Heart left ventricle (tissue), 13 donors: Measurements from ENCODE around the gene RFFL.

Experiments used
- POLR2A ChIP-seq, 2 donors: fragments of 450-650 bp; IDR thresholded peaks; one replicate each; pipeline ENCODE4 v1.6.1; 2017; ENCODE audit warnings: antibody characterized with exemption in 2 of 2, mild to moderate bottlenecking in 2 of 2, moderate library complexity in 2 of 2
- TF ChIP-seq, protein P1 (sequence below), 12 donors: fragments of 200-600 bp; sonication (generic) in 4 of 12; IDR thresholded peaks; one replicate each; pipeline versions ENCODE4 v1.5.0 to v1.8.0; 2018 to 2022; ENCODE audit warnings: antibody characterized with exemption in 12 of 12, mild to moderate bottlenecking in 5 of 12
- donor health status: ischemic (EF 13 %, LVEDD 7.1; RV severe dilation, severe dysfunction).
- donor health status: DM: no; HTN: yes; CAD: no.
- donor health status: DM: no; HTN: no; CAD: no.
- donor health status: ischemic (EF 25% LVEDD 6.9; RV normal size, moderate dysfunction).
- donor health status: ischemic (EF 25% LVEDD 5.7; RV mildly dilated, moderate dysfunction).
- donor health status: ischemic (EF 35%, LVEDD 5.7; RV mildly dilated, moderate dysfunction).
- donor health status: nonischemic (EF 11% LVEDD 7.7; RV severe dilation, severe dysfunction).
- donor health status: DM: yes; HTN: yes; CAD: no.
- donor health status: PGD.
- donor health status: ischemic (EF 29% LVEDD 5.4; RV normal size, mild dysfunction).
- donor health status: nonischemic (EF 23%, LVEDD 6.1; RV moderate dilation, normal function).

DNA sequence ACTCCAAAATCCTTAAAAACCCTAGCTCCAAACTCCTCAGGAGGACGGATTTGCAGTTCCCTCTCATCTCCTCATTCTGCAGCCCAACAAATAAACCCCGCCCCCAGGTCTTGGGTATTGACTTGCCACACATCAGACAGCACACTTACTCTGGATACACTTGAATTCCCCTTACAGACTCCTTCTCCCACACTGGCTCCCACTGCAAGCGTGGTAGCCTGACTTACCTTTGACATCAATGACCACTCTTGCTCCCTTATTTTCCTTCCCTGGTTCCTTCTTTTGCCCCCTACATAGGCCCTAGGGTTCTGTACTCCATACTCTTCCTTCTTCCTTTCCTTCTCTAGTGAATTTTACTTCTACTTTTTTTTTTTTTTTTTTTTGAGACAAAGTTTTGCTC, 7.5 kb downstream of the RFFL start:
- TF ChIP-seq POLR2A (IDR thresholded peaks at IDR 0.05), result no peak
- TF ChIP-seq, protein P1, sequence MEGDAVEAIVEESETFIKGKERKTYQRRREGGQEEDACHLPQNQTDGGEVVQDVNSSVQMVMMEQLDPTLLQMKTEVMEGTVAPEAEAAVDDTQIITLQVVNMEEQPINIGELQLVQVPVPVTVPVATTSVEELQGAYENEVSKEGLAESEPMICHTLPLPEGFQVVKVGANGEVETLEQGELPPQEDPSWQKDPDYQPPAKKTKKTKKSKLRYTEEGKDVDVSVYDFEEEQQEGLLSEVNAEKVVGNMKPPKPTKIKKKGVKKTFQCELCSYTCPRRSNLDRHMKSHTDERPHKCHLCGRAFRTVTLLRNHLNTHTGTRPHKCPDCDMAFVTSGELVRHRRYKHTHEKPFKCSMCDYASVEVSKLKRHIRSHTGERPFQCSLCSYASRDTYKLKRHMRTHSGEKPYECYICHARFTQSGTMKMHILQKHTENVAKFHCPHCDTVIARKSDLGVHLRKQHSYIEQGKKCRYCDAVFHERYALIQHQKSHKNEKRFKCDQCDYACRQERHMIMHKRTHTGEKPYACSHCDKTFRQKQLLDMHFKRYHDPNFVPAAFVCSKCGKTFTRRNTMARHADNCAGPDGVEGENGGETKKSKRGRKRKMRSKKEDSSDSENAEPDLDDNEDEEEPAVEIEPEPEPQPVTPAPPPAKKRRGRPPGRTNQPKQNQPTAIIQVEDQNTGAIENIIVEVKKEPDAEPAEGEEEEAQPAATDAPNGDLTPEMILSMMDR (IDR thresholded peaks at IDR 0.05), result no peak
